ENCODE measurements around the gene OSBP2. TPM values are rescaled to one million over a fixed set of nuclear protein-coding genes. Genes with fewer than 3 reads are reported as not detected.

The OSBP2 gene
- total RNA-seq, 2 donors from 2014 or later = 6.8 to 11.1 TPM

- no peak for DNase-seq
- H3K27ac Mint-ChIP-seq = no peak overlapping the region
- Histone ChIP-seq H3K27ac (ENCODE audit: low read depth, low read length) (no peak overlapping the region), H3K36me3 (ENCODE audit: control insufficient read depth, insufficient read depth, low read length) (no peaks in the 10 kb centered on the region), H3K9me3 (ENCODE audit: control insufficient read depth, low read length) (no peaks in the 10 kb centered on the region), H3K4me3 (ENCODE audit: low read length) (no peak overlapping the region), H3K4me1 (ENCODE audit: control insufficient read depth, insufficient read depth, low read length) (peaks cover 6% of the 10 kb centered on the region), H3K27me3 (ENCODE audit: control insufficient read depth, insufficient read depth, low read length, poor library complexity, severe bottlenecking) (no peaks in the 10 kb centered on the region), H3K9ac (ENCODE audit: extremely low read depth, low read length, poor library complexity, severe bottlenecking) (no peak overlapping the region)
- no peaks in the 10 kb centered on the region for H3K27me3 Mint-ChIP-seq (ENCODE audit: insufficient read depth)
- H3K9me3 Mint-ChIP-seq = no peaks in the 10 kb centered on the region
- H3K4me3 Mint-ChIP-seq = no peak overlapping the region
- H3K4me1 Mint-ChIP-seq = peaks cover 8% of the 10 kb centered on the region
- TF ChIP-seq CTCF (conservative IDR thresholded peaks at IDR 0.05) = no peak
- H3K36me3 Mint-ChIP-seq (ENCODE audit: low read depth) = no peaks in the 10 kb centered on the region
- WGBS, 2 experiments (ENCODE audit: insufficient coverage in 1 of 2, insufficient read length in 1 of 2) = 91 to 94% methylated on average over 10 to 17 of the region's 17 CpGs
Measured at GRCh38 chr22:30864441-30865420, 170.1 kb downstream of the OSBP2 start.

- peak overlapping the region; percentile 45 for H3K27ac Mint-ChIP-seq
- no peaks in the 10 kb centered on the region for H3K36me3 ChIP-seq (ENCODE audit: control insufficient read depth, insufficient read depth, low read length)
- peaks cover 8% of the 10 kb centered on the region for H3K4me1 Mint-ChIP-seq
- no peaks in the 10 kb centered on the region for H3K9me3 ChIP-seq (ENCODE audit: control insufficient read depth, low read length)
- 94% methylated on average over 9 to 11 of the region's 11 CpGs for WGBS, 2 experiments (ENCODE audit: insufficient coverage in 1 of 2, insufficient read length in 1 of 2)
- H3K9ac ChIP-seq (ENCODE audit: extremely low read depth, low read length, poor library complexity, severe bottlenecking) = no peak overlapping the region
- no peak for TF ChIP-seq CTCF (conservative IDR thresholded peaks at IDR 0.05)
- no peak for DNase-seq
- no peak overlapping the region for H3K4me3 Mint-ChIP-seq
- H3K27me3 ChIP-seq (ENCODE audit: control insufficient read depth, insufficient read depth, low read length, poor library complexity, severe bottlenecking) = no peaks in the 10 kb centered on the region
- H3K27ac ChIP-seq (ENCODE audit: low read depth, low read length) = no peak overlapping the region
- no peaks in the 10 kb centered on the region for H3K9me3 Mint-ChIP-seq
- no peaks in the 10 kb centered on the region for H3K36me3 Mint-ChIP-seq (ENCODE audit: low read depth)
- H3K4me1 ChIP-seq (ENCODE audit: control insufficient read depth, insufficient read depth, low read length) = peaks cover 6% of the 10 kb centered on the region
- H3K27me3 Mint-ChIP-seq (ENCODE audit: insufficient read depth) = no peaks in the 10 kb centered on the region
- H3K4me3 ChIP-seq (ENCODE audit: low read length) = no peak overlapping the region
Measured at GRCh38 chr22:30865656-30866055, 171.0 kb downstream of the OSBP2 start.

GRCh38 chr22:30866216-30866615 is 171.5 kb downstream of the OSBP2 start:
- Histone ChIP-seq H3K36me3 (ENCODE audit: control insufficient read depth, insufficient read depth, low read length) (no peaks in the 10 kb centered on the region), H3K27me3 (ENCODE audit: control insufficient read depth, insufficient read depth, low read length, poor library complexity, severe bottlenecking) (no peaks in the 10 kb centered on the region), H3K9ac (ENCODE audit: extremely low read depth, low read length, poor library complexity, severe bottlenecking) (no peak overlapping the region), H3K27ac (ENCODE audit: low read depth, low read length) (no peak overlapping the region), H3K9me3 (ENCODE audit: control insufficient read depth, low read length) (no peaks in the 10 kb centered on the region), H3K4me1 (ENCODE audit: control insufficient read depth, insufficient read depth, low read length) (peaks cover 6% of the 10 kb centered on the region), H3K4me3 (ENCODE audit: low read length) (no peak overlapping the region)
- Mint-ChIP-seq H3K27ac (no peak overlapping the region), H3K27me3 (ENCODE audit: insufficient read depth) (no peaks in the 10 kb centered on the region), H3K9me3 (no peaks in the 10 kb centered on the region), H3K4me1 (peaks cover 8% of the 10 kb centered on the region), H3K4me3 (no peak overlapping the region), H3K36me3 (ENCODE audit: low read depth) (no peaks in the 10 kb centered on the region)
- TF ChIP-seq CTCF (conservative IDR thresholded peaks at IDR 0.05) = no peak
- WGBS, 2 experiments (ENCODE audit: insufficient coverage in 1 of 2, insufficient read length in 1 of 2) = 90 to 98% methylated on average over 6 to 8 of the region's 8 CpGs
- no peak for DNase-seq
